Fibroblast of lung (primary cell): ENCODE measurements around the gene RFTN2. TPM values are rescaled to one million over a fixed set of nuclear protein-coding genes. Genes with fewer than 3 reads are reported as not detected.

ENCODE experiments used
- DNase-seq, 2 donors: peaks; one replicate each; pipeline versions ENCODE4 v3.0.0 to v3.0.0-alpha.2; 2010; ENCODE audit warnings: low read depth in 2 of 2
- H2AFZ ChIP-seq: 2 replicates; pipeline ENCODE4 v1.5.1; 2012; ENCODE audit warnings: low read length, control low read depth, inconsistent platforms
- H3K27ac ChIP-seq: 2 replicates; pipeline ENCODE4 v1.5.1; 2011; ENCODE audit warnings: low read length, control low read depth; ENCODE audit not compliant: insufficient read depth
- H3K27me3 ChIP-seq: 2 replicates; pipeline ENCODE4 v1.5.1; 2011; ENCODE audit warnings: mild to moderate bottlenecking, low read length; ENCODE audit not compliant: control insufficient read depth, insufficient read depth
- H3K36me3 ChIP-seq: 2 replicates; pipeline ENCODE4 v1.5.1; 2011; ENCODE audit warnings: low read length; ENCODE audit not compliant: control insufficient read depth, insufficient read depth
- H3K4me1 ChIP-seq: 2 replicates; pipeline ENCODE4 v1.5.1; 2011; ENCODE audit warnings: low read length; ENCODE audit not compliant: control insufficient read depth, insufficient read depth; ENCODE audit errors: extremely low read depth
- H3K4me2 ChIP-seq: 2 replicates; pipeline ENCODE4 v1.5.1; 2011; ENCODE audit warnings: low read length, control low read depth; ENCODE audit not compliant: insufficient read depth; ENCODE audit errors: extremely low read depth
- H3K4me3 ChIP-seq, 4 experiments: fragments of 200-600 bp in 1 of 4; sonication (generic) in 1 of 4; replicated peaks in 1 of 4; 2 replicates each; pipeline ENCODE4 v1.5.1; 2011 to 2016; ENCODE audit warnings: low read length in 4 of 4, low read depth in 3 of 4, mild to moderate bottlenecking in 3 of 4, control low read depth in 2 of 4, inconsistent platforms in 1 of 4, mixed read lengths in 1 of 4; ENCODE audit not compliant: insufficient read depth in 1 of 4; ENCODE audit errors: control extremely low read depth in 1 of 4
- H3K79me2 ChIP-seq: 2 replicates; pipeline ENCODE4 v1.5.1; 2012; ENCODE audit warnings: mild to moderate bottlenecking, low read length, inconsistent platforms; ENCODE audit not compliant: control insufficient read depth, insufficient read depth
- H3K9ac ChIP-seq: 2 replicates; pipeline ENCODE4 v1.5.1; 2011; ENCODE audit warnings: mild to moderate bottlenecking, low read length, control low read depth; ENCODE audit not compliant: insufficient read depth
- H3K9me3 ChIP-seq: 2 replicates; pipeline ENCODE4 v1.5.1; 2012; ENCODE audit warnings: low read depth, low read length; ENCODE audit not compliant: control insufficient read depth, insufficient read depth
- H4K20me1 ChIP-seq: 2 replicates; pipeline ENCODE4 v1.5.1; 2011; ENCODE audit warnings: low read length; ENCODE audit not compliant: control insufficient read depth, insufficient read depth; ENCODE audit errors: extremely low read depth
- EZH2 ChIP-seq: IDR thresholded peaks from 2 replicates; pipeline ENCODE4 v1.5.1; 2012; ENCODE audit warnings: low read length, control low read depth, mild to moderate bottlenecking; ENCODE audit errors: missing control alignments
- polyA plus RNA-seq, 2 donors: library from polyadenylated mRNA; depleted of rRNA in 1 of 2; stranded (reverse) in 1 of 2; unstranded in 1 of 2; fragments of >200 nt; gene quantifications; 2 replicates each; pipeline ENCODE4 v1.2.1, GENCODE V29; 2011 to 2012; ENCODE audit warnings: missing spikeins in 1 of 2
- total RNA-seq: library from RNA; depleted of rRNA; stranded (reverse); fragments of >200 nt; gene quantifications from 2 replicates; pipeline ENCODE4 v1.2.1, GENCODE V29; 2014
- TF ChIP-seq, protein P1 (sequence below), 2 donors: IDR thresholded peaks in 1 of 2; conservative IDR thresholded peaks in 1 of 2; 1 replicate in 1 of 2; 2 replicates in 1 of 2; pipeline ENCODE4 v1.5.1; 2011 to 2012; ENCODE audit warnings: low read length in 2 of 2, control low read depth in 1 of 2, inconsistent platforms in 1 of 2, low read depth in 1 of 2, mild to moderate bottlenecking in 1 of 2

Gene RFTN2
- total and polyA plus RNA-seq, 2 donors (not counting 1 experiment from before 2014, with no cell fraction given), result 0.95 to 10.2 TPM

DNA sequence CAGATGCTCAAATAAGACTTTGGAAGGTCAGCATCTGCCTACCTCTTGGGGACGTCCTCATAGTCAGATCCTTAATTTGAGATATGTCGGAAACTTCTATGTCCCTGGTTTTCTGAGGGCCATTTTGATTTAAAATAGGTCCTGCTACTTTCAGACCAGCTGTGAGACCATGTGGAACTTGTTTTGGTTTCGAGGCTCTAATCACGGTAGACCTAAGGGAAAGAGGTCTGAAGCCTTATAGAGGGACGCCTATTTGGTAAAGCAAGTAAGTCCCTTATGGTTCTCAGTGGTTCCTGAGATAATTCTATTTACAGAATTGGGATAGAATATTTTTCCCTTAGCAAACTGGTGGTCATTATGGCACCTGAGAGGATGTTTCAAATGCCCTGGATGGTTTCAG lies 75.1 kb downstream of the RFTN2 start:
- Histone ChIP-seq H3K27me3 (no peaks in the 10 kb centered on the region), H3K36me3 (no peaks in the 10 kb centered on the region), H2AFZ (no peak overlapping the region), H4K20me1 (no peaks in the 10 kb centered on the region), H3K4me1 (no peaks in the 10 kb centered on the region), H3K9ac (no peak overlapping the region), H3K4me2 (no peak overlapping the region), H3K9me3 (no peaks in the 10 kb centered on the region), H3K79me2 (no peaks in the 10 kb centered on the region), H3K4me3 (no peak overlapping the region), H3K27ac (no peak overlapping the region)
- DNase-seq, result no peak
- TF ChIP-seq, protein P1, sequence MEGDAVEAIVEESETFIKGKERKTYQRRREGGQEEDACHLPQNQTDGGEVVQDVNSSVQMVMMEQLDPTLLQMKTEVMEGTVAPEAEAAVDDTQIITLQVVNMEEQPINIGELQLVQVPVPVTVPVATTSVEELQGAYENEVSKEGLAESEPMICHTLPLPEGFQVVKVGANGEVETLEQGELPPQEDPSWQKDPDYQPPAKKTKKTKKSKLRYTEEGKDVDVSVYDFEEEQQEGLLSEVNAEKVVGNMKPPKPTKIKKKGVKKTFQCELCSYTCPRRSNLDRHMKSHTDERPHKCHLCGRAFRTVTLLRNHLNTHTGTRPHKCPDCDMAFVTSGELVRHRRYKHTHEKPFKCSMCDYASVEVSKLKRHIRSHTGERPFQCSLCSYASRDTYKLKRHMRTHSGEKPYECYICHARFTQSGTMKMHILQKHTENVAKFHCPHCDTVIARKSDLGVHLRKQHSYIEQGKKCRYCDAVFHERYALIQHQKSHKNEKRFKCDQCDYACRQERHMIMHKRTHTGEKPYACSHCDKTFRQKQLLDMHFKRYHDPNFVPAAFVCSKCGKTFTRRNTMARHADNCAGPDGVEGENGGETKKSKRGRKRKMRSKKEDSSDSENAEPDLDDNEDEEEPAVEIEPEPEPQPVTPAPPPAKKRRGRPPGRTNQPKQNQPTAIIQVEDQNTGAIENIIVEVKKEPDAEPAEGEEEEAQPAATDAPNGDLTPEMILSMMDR (conservative IDR thresholded peaks at IDR 0.05 in 1 of 2, IDR thresholded peaks at IDR 0.05 in 1 of 2; ENCODE audit: low read depth in 1 of 2, low read length in 2 of 2), result no peak
- TF ChIP-seq EZH2, result no peak

DNA sequence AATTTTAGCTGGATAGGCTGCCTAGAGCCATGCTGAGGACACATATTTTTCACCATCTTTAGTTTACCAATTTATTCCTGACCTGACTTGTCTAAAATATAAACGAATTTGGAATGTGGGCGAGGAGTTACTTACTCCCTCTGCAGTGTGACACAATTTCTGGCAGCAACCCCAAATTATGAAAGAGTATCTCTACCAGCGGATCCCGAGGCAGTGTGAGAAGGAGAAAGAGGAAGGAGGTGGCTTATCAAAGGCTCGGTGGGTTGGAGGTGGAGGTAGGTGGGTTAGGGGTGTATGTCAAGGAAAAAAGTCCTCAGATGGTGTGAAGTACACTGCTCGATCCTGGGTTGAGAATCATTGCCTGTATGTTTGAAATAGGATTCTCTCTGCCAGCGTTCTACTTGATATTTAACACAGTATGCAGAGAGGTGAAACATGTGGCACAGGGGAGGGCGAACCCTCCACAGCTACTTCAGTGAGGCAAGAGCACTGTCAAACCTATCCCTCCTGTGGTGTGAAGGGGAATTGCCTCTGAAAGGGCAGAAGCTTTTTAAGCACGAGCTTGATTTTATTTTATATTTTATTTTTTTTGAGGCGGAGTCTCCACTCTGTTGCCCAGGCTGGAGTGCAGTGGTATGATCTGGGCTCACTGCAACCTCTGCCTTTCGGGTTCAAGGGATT lies 76.0 kb downstream of the RFTN2 start:
- no peak overlapping the region for H3K9ac ChIP-seq
- no peak overlapping the region for H3K4me3 ChIP-seq
- no peaks in the 10 kb centered on the region for H3K4me1 ChIP-seq
- no peak overlapping the region for H2AFZ ChIP-seq
- no peaks in the 10 kb centered on the region for H4K20me1 ChIP-seq
- no peaks in the 10 kb centered on the region for H3K36me3 ChIP-seq
- H3K27ac ChIP-seq, result no peak overlapping the region
- no peaks in the 10 kb centered on the region for H3K79me2 ChIP-seq
- H3K4me2 ChIP-seq, result no peak overlapping the region
- H3K9me3 ChIP-seq, result no peaks in the 10 kb centered on the region
- peak; percentile 16 to 57 for DNase-seq
- H3K27me3 ChIP-seq, result no peaks in the 10 kb centered on the region
- no peak for TF ChIP-seq EZH2
- TF ChIP-seq, protein P1 (conservative IDR thresholded peaks at IDR 0.05 in 1 of 2, IDR thresholded peaks at IDR 0.05 in 1 of 2; ENCODE audit: low read depth in 1 of 2, low read length in 2 of 2), result peak; percentile 49 to 51

DNA sequence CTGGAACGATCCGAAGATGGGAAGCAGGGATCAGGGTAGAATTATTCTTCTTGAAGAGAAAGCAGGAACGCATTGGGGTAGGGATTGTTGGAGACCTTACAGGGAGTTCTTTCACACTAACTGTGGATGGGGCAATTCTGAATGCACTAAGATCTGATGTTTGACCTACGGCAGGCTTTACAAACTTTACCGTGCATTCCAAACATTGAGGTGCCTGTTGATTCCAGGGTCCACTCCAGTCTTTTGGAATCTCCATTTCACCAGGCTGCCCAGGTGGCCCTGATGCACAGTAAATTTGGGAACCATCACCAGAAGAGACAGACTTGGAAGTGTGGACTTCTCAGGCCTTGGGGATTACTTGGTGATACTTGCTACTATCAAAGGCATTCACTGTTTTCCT lies 76.9 kb downstream of the RFTN2 start:
- H4K20me1 ChIP-seq, result no peaks in the 10 kb centered on the region

More for the DNA sequence above, 76.9 kb downstream of the RFTN2 start:
- Histone ChIP-seq H3K9me3 (no peaks in the 10 kb centered on the region), H2AFZ (no peak overlapping the region), H3K36me3 (no peaks in the 10 kb centered on the region), H3K9ac (no peak overlapping the region), H3K4me3 (no peak overlapping the region), H3K4me2 (no peak overlapping the region), H3K79me2 (no peaks in the 10 kb centered on the region), H3K4me1 (no peaks in the 10 kb centered on the region), H3K27ac (no peak overlapping the region), H3K27me3 (no peaks in the 10 kb centered on the region)
- no peak for TF ChIP-seq EZH2
- TF ChIP-seq, protein P1 (conservative IDR thresholded peaks at IDR 0.05 in 1 of 2, IDR thresholded peaks at IDR 0.05 in 1 of 2; ENCODE audit: low read depth in 1 of 2, low read length in 2 of 2), result no peak
- DNase-seq, result no peak
